ENCODE measurements around the gene PHIP. TPM values are rescaled to one million over a fixed set of nuclear protein-coding genes. Genes with fewer than 3 reads are reported as not detected.

The PHIP gene
- total and polyA plus RNA-seq, 2 of the 8 experiments (the other 6 are each of a cell fraction or from before 2014, with no cell fraction given): 7.3 to 56.2 TPM

- Histone ChIP-seq H3K9ac (replicated peaks in 1 of 4; ENCODE audit: extremely low read depth in 1 of 4, low read depth in 3 of 4, low read length in 3 of 4) (no peak overlapping the region), H3K36me3 (ENCODE audit: control insufficient read depth in 2 of 4, insufficient read depth in 4 of 4, low read length in 3 of 4) (peaks cover 7 to 81% (median 29%) of the 10 kb centered on the region in 4 experiments; a peak in 7 of 8 replicates)
- POLR2A ChIA-PET (ENCODE audit: partially characterized antibody): no interaction called here
These were observed 20.3 kb downstream of the PHIP start for GRCh38 chr6:79057746-79058145.

More at GRCh38 chr6:79057746-79058145, 20.3 kb downstream of the PHIP start:
- H4K5ac ChIP-seq (ENCODE audit: insufficient read length, low read depth, low read length): no peak overlapping the region
- no peak overlapping the region for H4K8ac ChIP-seq (ENCODE audit: extremely low read depth, insufficient read depth, low read length)
- no peak overlapping the region for H2BK5ac ChIP-seq (ENCODE audit: low read depth, low read length)
- H3K9me3 ChIP-seq (ENCODE audit: insufficient read depth in 2 of 2, low read depth in 1 of 2, low read length in 1 of 2): no peaks in the 10 kb centered on the region
- TF ChIP-seq SAP30 (IDR thresholded peaks at IDR 0.05; ENCODE audit: insufficient read depth, insufficient replicate concordance, low read length): no peak
- TF ChIP-seq POLR2AphosphoS5 (IDR thresholded peaks at IDR 0.05; ENCODE audit: low read depth, low read length): no peak
- TF ChIP-seq RFX5 (IDR thresholded peaks at IDR 0.05; ENCODE audit: borderline replicate concordance, low read depth, low read length): no peak
- TF ChIP-seq MAFK (IDR thresholded peaks at IDR 0.05; ENCODE audit: low read depth, low read length): no peak
- no peak for TF ChIP-seq CHD2 (IDR thresholded peaks at IDR 0.05; ENCODE audit: low read length)
- no peak overlapping the region for H3K4me2 ChIP-seq (ENCODE audit: insufficient read depth in 1 of 2, low read depth in 2 of 2, low read length in 2 of 2)
- H3K56ac ChIP-seq (replicated peaks; ENCODE audit: insufficient read length, low read depth, low read length): no peak overlapping the region
- H4K20me1 ChIP-seq (replicated peaks in 1 of 2; ENCODE audit: control insufficient read depth in 1 of 2, insufficient read depth in 2 of 2, low read length in 2 of 2): peaks cover 0 to 5% of the 10 kb centered on the region in 2 experiments
- no peak overlapping the region for H2BK15ac ChIP-seq (ENCODE audit: low read length)
- 81% methylated on average over 1 of the region's 1 CpG; no CpG with 5 or more reads in 1 of the 2 experiments for WGBS, 2 experiments (ENCODE audit: extremely low coverage in 1 of 2, insufficient coverage in 1 of 2, insufficient read length in 1 of 2, insufficient replicate concordance in 2 of 2, low coverage in 1 of 2, low lambda C conversion rate in 2 of 2, missing lambda C conversion rate in 1 of 2)
- peaks cover 0 to 82% of the 10 kb centered on the region in 2 experiments; a peak in 2 of 4 replicates for H3K79me2 ChIP-seq (ENCODE audit: control insufficient read depth in 1 of 2, insufficient read depth in 2 of 2, low read length in 2 of 2)
- peaks cover 0 to 8% (median 2%) of the 10 kb centered on the region in 4 experiments; a peak in 1 of 7 replicates for H3K4me1 ChIP-seq (replicated peaks in 1 of 4; ENCODE audit: control insufficient read depth in 3 of 4, insufficient read depth in 4 of 4, low read length in 3 of 4)
- H3K4ac ChIP-seq (replicated peaks; ENCODE audit: insufficient read length, low read depth, low read length): no peak overlapping the region
- FAIRE-seq (no peak), DNase-seq (ENCODE audit: low read depth in 1 of 2, low spot score in 2 of 2) (no peak)
- no peak overlapping the region for H3K23ac ChIP-seq (ENCODE audit: insufficient read length)
- H3K27ac ChIP-seq (ENCODE audit: low read depth, low read length): no peak overlapping the region
- no peak overlapping the region for H3K14ac ChIP-seq (ENCODE audit: insufficient read length)
- H3K27me3 ChIP-seq (replicated peaks in 1 of 4; ENCODE audit: control insufficient read depth in 3 of 4, extremely low read depth in 1 of 4, insufficient read depth in 3 of 4, low read length in 3 of 4): no peaks in the 10 kb centered on the region
- H2AFZ ChIP-seq (ENCODE audit: low read length): no peak overlapping the region
- H2BK12ac ChIP-seq (ENCODE audit: low read depth, low read length): no peak overlapping the region
- H2BK20ac ChIP-seq (ENCODE audit: low read length): no peak overlapping the region
- CTCF ChIA-PET (ENCODE audit: partially characterized antibody): interaction anchor here (1.2 kb wide), 1 partner anchor 9 kb away, joined by 4 read pairs; no protein-coding TSS in a partner anchor
- no peaks in the 10 kb centered on the region for H3K23me2 ChIP-seq (ENCODE audit: low read depth, low read length)
- H3K79me1 ChIP-seq (ENCODE audit: low read depth, low read length): 0 out of 2 replicates have a peak, but pooled peaks cover 3% of the 10 kb centered on the region
- no peak overlapping the region for H2BK120ac ChIP-seq (replicated peaks; ENCODE audit: low read depth, low read length)
- no peak overlapping the region for H4K91ac ChIP-seq (replicated peaks; ENCODE audit: insufficient read length, low read length)
- no peak overlapping the region for H3K18ac ChIP-seq (ENCODE audit: extremely low read depth, low read length)
- no peak overlapping the region for H3K4me3 ChIP-seq (ENCODE audit: extremely low read depth in 1 of 4, insufficient read depth in 2 of 4, low read depth in 3 of 4, low read length in 4 of 4)
- no peak overlapping the region for H2AK5ac ChIP-seq (ENCODE audit: low read depth, low read length)

Data from H1 (cell line).